Activated CD8-positive, alpha-beta memory T cell treated with anti-CD3 and anti-CD28 coated beads for 36 hours (primary cell): ENCODE results near the gene SRPX2. TPM values are rescaled to one million over a fixed set of nuclear protein-coding genes. Genes with fewer than 3 reads are reported as not detected.

Experiments used
- CTCF ChIA-PET: fragments of 350-600 bp; sonication (Branson Sonifier 250); formaldehyde crosslinking; loops from one replicate; lab custom pipeline; 2021; ENCODE audit warnings: antibody characterized with exemption; lab: Charles Lee
- POLR2A ChIA-PET: fragments of 350-600 bp; sonication (Branson Sonifier 250); formaldehyde crosslinking; loops from one replicate; lab custom pipeline; 2021; ENCODE audit warnings: antibody characterized with exemption; lab: Charles Lee
- total RNA-seq, 2 experiments: library from RNA; stranded (reverse); gene quantifications; one replicate each; pipeline ENCODE4 v1.2.3, GENCODE V29; 2021

The SRPX2 gene, protein sequence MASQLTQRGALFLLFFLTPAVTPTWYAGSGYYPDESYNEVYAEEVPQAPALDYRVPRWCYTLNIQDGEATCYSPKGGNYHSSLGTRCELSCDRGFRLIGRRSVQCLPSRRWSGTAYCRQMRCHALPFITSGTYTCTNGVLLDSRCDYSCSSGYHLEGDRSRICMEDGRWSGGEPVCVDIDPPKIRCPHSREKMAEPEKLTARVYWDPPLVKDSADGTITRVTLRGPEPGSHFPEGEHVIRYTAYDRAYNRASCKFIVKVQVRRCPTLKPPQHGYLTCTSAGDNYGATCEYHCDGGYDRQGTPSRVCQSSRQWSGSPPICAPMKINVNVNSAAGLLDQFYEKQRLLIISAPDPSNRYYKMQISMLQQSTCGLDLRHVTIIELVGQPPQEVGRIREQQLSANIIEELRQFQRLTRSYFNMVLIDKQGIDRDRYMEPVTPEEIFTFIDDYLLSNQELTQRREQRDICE
- total RNA-seq = not detected

DNA sequence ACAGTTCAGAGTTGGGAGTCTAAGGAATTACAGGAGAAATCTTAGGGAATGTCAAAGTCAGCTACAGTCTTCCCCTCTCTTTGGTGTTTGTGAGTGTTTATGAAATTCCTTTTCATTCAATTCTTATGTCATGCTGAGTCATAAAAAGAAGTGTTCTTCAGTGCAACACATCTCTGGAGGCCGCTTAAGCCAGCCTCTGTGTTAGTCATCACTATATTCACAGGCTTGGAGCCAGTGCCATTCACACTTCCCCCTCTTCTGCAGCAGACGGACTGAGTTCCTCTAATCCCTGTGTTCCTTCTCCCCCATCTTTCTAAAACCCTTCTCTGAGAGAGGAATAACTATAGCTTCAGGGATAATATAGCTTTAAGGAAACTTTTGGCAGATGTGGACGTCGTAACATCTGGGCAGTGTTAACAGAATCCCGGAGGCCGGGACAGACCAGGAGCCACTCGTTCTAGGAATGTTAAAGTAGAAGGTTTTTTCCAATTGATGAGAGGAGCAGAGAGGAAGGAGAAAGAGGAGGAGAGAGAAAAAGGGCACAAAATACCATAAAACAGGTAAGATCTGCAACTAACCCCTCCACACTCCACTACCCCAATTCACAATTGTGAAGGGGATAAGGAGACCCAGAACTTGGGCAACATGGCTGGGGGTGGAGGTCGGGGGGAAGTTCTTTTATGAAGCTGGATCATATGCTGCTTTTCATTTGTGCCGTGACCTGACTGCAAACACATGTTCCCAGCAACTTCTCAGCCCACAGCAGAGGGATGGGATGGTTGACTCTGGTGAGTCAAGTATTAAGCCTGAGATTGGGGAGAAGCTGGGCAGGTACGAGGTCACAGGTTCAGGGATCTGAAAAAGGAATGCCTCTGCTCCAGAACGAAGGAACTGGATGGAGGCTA is at the start of gene SRPX2:
Gene SRPX2 (plus strand): TSS at position 244 of the 905 bp plus-strand sequence. CDS start 2,124 bp downstream, outside the sequence.
- POLR2A ChIA-PET = no interaction called here
- CTCF ChIA-PET = no interaction called here

DNA sequence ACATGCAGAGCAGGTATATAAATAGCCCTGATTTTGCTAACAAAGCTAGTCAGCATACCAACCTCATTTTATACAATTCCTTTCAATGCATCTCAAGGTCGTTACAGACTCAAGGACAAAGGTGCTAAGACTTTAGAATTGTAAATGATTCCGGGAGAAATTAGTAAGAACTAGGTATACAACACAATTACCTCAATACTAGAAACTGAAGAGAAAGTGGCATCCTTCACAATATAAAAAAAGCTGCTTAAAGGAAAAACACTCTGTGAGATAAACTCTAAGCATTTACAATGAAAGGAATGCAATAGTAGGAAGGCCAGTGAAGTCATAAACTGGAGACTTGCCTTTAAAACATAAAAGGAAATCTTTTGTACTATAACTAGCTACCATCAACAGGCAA is 47.4 kb upstream of the SRPX2 start:
- CTCF ChIA-PET = no interaction called here
- POLR2A ChIA-PET = no interaction called here

DNA sequence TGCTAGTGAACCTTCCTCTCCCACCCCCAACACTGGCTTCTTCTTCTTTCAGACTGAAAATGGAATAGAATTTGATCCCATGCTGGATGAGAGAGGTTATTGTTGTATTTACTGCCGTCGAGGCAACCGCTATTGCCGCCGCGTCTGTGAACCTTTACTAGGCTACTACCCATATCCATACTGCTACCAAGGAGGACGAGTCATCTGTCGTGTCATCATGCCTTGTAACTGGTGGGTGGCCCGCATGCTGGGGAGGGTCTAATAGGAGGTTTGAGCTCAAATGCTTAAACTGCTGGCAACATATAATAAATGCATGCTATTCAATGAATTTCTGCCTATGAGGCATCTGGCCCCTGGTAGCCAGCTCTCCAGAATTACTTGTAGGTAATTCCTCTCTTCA is 44.5 kb upstream of the SRPX2 start:
- CTCF ChIA-PET = no interaction called here
- POLR2A ChIA-PET = no interaction called here

DNA sequence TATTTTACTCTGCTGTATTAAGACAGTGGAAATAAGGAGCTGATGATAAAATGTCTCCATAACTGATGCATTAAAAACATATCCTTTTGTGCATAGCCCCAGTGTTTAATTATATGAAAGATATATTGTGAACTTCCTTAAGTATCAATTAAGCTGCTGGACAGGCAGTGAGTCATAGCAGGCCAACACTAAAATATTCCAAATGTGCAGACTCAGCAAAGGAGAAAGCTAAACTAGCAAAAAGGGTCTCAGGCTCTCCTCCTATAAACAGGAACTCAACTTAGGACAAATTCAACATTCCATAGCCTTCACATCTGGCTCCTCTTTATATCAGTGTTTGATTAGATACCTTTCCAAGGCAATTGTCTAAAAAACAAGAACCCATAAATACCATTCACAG is 43.7 kb upstream of the SRPX2 start:
- ChIA-PET CTCF (no interaction called here), POLR2A (no interaction called here)

DNA sequence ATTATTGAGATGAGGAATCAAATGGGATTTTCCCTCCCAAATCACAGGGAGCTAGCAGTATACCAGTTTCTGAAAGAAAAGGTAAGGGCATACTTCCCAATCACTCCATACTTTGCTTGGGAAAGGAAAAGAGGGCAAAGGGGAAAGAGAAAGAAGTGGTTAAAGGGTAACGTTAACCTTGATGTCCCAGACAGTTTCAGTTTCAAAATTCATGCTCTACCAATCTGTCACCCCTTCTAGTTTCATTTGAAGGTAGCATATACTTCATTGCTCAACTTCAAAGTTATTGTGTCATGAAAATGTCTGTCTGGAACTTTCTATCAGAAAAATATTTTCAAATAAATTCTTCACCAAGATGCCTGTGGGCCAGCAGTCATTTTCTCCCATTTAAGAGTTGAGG is 43.2 kb upstream of the SRPX2 start:
- POLR2A ChIA-PET = no interaction called here
- CTCF ChIA-PET = no interaction called here

DNA sequence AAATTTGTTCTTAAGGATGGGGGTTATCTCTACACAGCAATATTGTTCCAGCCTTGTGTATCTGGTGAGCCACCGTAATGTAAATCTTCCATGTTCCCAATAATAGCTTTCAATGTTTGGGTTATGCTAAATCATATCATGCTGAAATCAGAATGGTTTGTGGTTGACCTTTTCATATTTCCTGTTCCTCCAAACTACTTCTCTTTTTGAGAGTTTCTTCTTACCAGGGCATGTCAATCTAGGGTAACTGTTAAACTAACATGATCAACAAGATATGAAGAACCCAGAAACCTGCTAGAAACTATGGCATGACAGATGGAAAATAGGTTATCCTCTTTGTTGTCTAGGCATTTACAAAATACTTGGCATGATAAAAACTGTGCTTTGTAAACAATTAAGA is 37.2 kb upstream of the SRPX2 start:
- CTCF ChIA-PET = no interaction called here
- POLR2A ChIA-PET = no interaction called here

DNA sequence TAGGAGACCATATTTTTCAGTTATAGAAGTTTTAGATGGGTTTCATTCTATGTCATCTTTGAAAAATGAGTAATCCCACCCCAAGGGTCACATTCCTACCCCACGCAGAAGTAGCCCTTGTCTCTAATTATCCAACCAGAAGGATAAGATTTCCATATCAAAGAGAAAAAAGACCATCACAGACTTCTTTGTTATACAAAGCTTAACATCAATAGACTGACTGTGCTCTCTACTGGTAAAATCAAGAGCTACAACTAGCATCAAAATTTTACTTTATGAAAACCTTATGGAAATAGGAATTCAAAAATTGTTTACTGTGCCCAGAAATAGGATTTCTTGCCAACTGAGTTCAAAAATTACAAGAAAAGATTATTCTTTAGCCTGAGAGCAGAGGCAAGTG is 34.4 kb upstream of the SRPX2 start:
- ChIA-PET CTCF (no interaction called here), POLR2A (no interaction called here)

DNA sequence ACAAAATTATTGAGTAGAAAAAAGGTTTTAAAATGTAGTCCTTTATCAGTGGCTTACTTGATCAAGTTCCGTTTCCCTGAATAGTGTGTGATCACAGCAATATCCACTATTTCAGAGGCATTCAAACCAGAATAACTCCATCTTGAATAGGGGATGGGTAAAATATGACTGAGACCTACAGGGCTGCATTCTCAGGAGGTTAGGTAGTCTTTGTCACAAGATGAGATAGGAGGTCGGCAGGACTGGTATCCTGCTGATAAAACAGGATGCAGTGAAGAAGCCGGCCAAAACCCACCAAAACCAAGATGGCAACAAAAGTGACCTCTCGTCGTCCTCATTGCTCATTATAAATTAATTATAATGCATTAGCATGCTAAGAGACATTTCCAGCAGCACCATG is 32.0 kb upstream of the SRPX2 start:
- ChIA-PET POLR2A (no interaction called here), CTCF (no interaction called here)

DNA sequence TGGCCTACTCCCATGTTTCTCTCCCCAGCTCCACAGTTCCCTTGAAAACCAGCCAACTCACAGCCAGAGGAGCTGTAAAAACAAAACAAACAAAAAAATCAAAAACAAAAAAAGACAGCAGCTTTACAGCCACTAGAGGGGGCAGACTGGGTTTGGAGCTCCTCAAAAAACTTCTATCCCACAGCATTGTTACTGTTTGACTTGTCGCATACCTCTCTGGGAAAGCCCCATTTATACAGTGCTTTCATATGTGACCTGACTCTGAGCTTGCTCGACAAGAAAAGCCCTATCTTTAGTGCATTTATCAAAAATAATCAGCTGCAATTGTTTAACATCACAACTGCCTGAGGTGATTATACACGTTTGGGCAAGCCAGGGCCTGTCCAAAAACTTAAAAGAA is 29.0 kb upstream of the SRPX2 start:
- POLR2A ChIA-PET = no interaction called here
- CTCF ChIA-PET = no interaction called here

DNA sequence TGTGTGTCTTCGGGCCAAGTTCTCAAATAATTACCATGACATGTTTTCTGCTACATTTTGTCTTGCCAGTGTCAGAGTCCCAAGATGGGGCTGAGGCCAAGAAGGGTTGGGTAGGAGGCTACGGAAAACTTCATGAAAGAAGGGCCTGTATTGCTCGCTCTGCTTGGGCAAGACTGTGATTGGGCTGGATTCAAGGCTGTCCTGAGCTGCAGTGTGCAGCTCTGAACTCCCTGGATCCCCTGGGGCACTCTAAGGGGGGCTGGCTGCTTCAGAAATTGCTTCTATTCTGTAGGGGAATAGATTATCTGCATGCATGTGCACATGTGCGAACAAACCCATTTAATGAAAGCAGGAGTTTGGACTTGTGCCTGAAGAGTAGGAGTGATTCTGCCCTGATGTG is 21.0 kb upstream of the SRPX2 start:
- ChIA-PET CTCF (no interaction called here), POLR2A (no interaction called here)

DNA sequence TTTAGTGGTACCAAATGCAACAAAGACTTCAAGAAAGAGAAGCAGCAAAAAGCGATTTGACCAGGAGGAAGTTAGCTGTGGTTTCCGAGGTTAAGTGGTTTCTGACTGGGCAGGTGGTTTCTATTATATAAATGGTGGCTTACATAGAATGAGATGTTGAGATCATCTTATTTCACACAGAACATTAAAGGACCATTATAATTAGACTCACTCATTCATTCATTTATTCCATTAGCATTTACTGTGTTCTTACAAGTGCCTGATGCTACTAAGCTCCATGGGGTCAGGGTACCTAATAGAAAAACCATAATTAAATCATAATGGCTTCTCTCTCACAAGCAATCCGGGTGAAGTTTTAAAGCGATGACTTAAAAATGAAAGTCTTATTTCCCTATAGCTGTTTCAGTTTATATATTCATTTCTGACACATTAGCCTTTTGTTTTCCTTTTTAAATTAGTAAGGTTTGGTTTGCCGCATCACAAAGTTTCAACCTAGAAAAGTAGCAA is 18.0 kb upstream of the SRPX2 start:
- POLR2A ChIA-PET = no interaction called here
- CTCF ChIA-PET = no interaction called here

DNA sequence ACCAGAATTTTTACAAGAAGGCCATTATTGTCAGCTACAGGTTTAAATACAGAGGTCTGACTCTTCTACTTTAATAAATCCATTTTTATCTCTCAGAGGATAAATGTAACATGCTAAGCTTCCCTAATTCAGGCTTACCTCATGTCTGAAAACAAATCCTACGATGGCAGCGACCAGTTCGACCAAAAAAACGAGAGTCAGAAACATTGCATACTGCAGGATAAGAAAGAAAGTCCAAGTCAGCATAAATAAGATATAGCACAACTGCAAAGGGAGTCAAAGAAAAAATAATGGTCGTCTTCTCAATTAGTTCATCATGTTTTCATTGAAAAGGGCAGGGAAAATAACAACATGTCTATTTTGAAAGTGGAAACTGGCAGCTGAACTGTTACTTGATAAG is 9.0 kb upstream of the SRPX2 start:
- ChIA-PET CTCF (interaction anchor here (0.5 kb wide), 1 partner anchor 13 kb away, joined by 3 read pairs; no protein-coding TSS in a partner anchor), POLR2A (no interaction called here)

DNA sequence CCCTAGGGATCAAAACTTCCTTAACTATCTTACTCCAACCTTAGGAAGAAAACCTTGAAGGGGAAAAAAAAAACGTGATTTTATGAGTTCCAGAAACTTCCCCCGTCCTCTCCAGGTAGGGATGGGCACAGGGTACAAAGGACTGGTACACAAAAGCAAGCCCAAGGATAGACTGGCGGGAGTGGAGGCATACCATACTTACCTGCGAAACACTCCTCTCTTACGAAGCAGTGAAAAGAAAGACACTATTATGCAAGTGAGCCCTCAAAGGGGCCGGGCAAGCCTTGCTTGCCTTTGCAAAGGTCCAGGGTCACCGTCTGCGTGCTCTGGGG is 8.0 kb upstream of the SRPX2 start:
- ChIA-PET CTCF (interaction anchor here (2.0 kb wide), 1 partner anchor 35 kb away, joined by 7 read pairs; no protein-coding TSS in a partner anchor), POLR2A (no interaction called here)

DNA sequence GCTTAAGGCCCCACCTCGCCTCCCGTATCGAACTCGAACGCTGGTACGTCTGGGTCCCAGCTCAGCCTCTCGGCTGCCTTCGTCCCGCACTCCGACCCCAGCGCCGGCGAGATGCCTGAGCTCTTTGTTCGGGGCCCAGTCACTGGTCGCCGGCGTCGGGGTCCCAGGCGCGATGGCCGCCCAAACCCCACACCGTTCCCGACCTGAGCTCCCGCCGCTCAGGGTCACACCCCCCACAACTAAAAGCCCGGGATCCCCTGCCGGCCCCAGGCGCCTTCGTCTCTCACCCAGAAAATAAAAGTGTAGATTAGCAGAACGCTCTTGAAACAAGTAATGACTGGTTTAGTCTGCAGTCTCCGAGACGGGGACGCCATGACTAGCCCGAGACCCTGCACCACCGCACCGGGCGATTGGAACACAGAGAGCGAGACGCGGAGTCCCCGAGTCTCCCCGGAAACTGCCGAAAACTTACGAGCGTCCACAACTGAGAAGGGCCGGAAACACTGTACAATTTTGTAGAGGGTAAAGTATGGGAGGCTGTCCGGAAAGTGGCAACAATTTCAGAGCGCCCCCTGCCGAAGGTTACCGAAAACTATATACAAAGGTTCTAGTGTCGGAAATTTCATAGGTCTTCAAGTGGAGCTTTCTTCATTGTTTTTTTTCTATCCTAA is 7.5 kb upstream of the SRPX2 start, which contains the start of gene TSPAN6:
Gene TSPAN6 (minus strand): TSS at position 486 of the 671 bp plus-strand sequence. CDS start 112 bp downstream, at position 374.
- POLR2A ChIA-PET = no interaction called here
- CTCF ChIA-PET = interaction anchor here (2.0 kb wide), 1 partner anchor 35 kb away, joined by 7 read pairs; no protein-coding TSS in a partner anchor

DNA sequence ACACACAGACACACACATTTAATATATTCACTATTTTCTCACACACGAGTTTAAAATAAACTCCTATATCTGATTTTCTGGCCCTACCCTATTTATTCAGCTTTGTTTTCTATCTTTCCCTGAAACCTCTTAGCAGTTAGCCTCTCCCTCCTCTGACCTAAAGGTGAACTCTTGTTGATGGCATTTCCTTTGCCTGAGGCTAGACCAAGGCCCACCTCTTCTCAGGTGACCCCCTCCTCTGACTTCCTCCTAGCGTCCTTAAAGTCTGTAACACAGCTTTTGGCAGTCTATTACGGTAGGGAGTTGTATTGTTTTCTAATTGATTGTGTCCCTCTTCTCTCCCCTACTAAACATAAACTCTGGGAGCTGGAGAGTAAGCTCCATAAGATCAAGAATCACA is 1.7 kb upstream of the SRPX2 start:
- POLR2A ChIA-PET = no interaction called here
- CTCF ChIA-PET = no interaction called here

DNA sequence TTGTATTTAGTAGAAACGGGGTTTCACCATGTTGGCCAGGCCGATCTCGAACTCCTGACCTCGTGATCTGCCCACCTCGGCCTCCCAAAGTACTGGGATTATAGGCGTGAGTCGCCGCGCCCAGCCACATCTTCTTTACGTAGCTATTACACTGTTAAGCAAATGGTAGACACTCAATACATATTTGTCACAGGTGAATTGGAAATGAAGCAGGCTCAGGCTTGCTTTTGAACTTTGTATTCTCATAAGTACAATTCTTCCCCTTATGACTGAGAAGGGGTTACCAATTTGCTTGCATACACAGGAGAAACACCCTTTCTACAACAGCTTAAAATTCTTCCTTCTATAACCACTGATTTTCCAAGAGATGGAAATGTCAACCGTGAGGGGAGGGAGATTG is 787 bp upstream of the SRPX2 start:
- ChIA-PET POLR2A (no interaction called here), CTCF (no interaction called here)

DNA sequence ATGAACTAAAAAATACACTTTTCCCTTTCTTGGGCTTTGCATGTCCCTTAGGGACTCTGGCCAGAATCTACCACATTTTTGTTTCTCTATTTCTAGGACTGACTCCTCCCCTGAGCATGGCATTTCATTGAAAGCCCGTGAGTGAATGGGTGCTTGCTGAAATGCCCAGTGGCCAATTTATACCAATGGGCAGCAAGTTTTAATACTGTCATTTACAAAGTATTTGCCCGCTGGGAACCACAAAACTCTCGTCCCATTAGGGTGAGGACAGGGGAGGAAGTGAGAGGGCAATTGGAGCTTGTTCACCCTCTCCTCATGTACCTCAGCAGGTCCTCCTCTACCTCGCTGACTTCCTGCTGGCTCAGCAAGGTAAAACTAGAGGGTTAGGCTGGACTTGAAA is 1.1 kb downstream of the SRPX2 start:
- CTCF ChIA-PET = no interaction called here
- POLR2A ChIA-PET = no interaction called here

DNA sequence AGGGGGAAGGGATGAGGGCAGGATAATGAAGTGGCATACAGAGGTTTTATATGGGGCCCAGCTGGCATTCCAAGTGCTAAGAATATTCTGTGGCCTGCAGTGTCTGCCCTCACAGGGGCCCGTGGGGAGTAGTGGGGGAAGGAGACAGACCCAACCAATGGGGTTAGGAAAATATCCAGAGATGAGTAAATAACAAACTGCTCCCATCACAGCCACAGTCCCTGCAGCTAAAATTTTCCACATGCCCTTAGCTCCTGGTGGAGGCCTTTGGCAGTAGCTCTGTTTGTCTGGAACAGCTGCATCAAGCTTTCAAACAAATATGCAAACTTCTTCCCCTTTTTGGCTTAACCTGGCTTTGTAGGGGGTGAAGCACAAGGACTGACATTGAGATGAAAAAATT is 3.1 kb downstream of the SRPX2 start:
- POLR2A ChIA-PET = no interaction called here
- CTCF ChIA-PET = no interaction called here

DNA sequence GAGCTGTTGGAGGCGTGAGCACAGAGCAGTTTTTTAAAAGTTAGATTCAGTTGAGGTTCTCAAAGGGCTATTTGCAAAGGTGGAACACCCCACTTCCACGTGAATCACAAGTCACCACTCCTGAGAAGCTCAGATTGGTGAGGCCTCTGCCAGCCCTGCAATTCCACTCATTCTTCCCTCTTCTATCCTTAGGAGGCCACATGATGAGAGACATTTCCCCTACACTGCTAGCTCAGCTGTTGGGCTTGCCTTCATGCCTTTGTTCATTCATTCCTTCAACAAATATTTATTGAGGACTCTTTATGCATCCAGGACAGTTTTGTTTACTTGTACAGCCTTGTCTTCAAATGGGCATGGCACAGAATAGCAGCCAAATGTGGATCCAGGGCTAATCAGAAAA is 3.7 kb downstream of the SRPX2 start:
- ChIA-PET POLR2A (no interaction called here), CTCF (no interaction called here)
